IMR-90 (cell line): Measurements from ENCODE around the gene HIF1A. TPM values are rescaled to one million over a fixed set of nuclear protein-coding genes. Genes with fewer than 3 reads are reported as not detected.

Experiments
- ATAC-seq: fragments of 200-7000 bp; cut with Tn5 transposase; 2 replicates; pipeline ENCODE4 v1.9.1; 2020; ENCODE audit warnings: low read depth, mild to moderate bottlenecking, moderate library complexity
- BruUV-seq: library from RNA; stranded (reverse); fragments of 400-500 nt; replicated peaks from 2 replicates; lab custom pipeline; 2021; lab: Mats Ljungman, UMichigan
- CTCF ChIA-PET: fragments of 300-600 bp; formaldehyde crosslinking; extraction: SDS; loops from one replicate; lab custom pipeline; 2021; ENCODE audit warnings: antibody characterized with exemption; lab: Yijun Ruan, JAX
- POLR2A ChIA-PET: fragments of 300-600 bp; sonication (Branson Sonifier 250); formaldehyde crosslinking; loops from one replicate; lab custom pipeline; 2022; ENCODE audit warnings: antibody characterized with exemption; ENCODE audit not compliant: unreplicated experiment; lab: Charles Lee
- DNase-seq: peaks from one replicate; pipeline ENCODE4 v3.0.0; 2013
- H2AFZ ChIP-seq: replicated peaks from 2 replicates; pipeline ENCODE3; 2013; ENCODE audit warnings: low read length, mild to moderate bottlenecking; ENCODE audit not compliant: poor library complexity
- H2AK5ac ChIP-seq: 2 replicates; pipeline ENCODE4 v1.6.1; 2013; ENCODE audit warnings: low read depth, low read length, inconsistent platforms
- H2AK9ac ChIP-seq: replicated peaks from 2 replicates; pipeline ENCODE3; 2013; ENCODE audit warnings: mild to moderate bottlenecking, low read depth, low read length, moderate library complexity; ENCODE audit not compliant: poor library complexity
- H2BK120ac ChIP-seq: 2 replicates; pipeline ENCODE4 v1.6.1; 2013; ENCODE audit warnings: low read depth, low read length, inconsistent platforms
- H2BK15ac ChIP-seq: 3 replicates; pipeline ENCODE4 v1.6.1; 2013; ENCODE audit warnings: low read depth, low read length, inconsistent platforms
- H2BK20ac ChIP-seq: 2 replicates; pipeline ENCODE4 v1.6.1; 2013; ENCODE audit warnings: low read depth, mild to moderate bottlenecking, inconsistent platforms, low read length, moderate library complexity
- H2BK5ac ChIP-seq: 2 replicates; pipeline ENCODE4 v1.6.1; 2013; ENCODE audit warnings: mild to moderate bottlenecking, low read depth, low read length, inconsistent platforms; ENCODE audit not compliant: poor library complexity, severe bottlenecking
- H3K14ac ChIP-seq: replicated peaks from 2 replicates; pipeline ENCODE4 v1.6.1; 2013; ENCODE audit warnings: low read depth, low read length, inconsistent platforms
- H3K18ac ChIP-seq: 2 replicates; pipeline ENCODE4 v1.6.1; 2013; ENCODE audit warnings: low read depth, low read length, control low read depth
- H3K23ac ChIP-seq: 2 replicates; pipeline ENCODE4 v1.6.1; 2013; ENCODE audit warnings: low read depth, low read length, inconsistent platforms
- H3K27ac ChIP-seq: 2 replicates; pipeline ENCODE4 v1.5.1; 2013; ENCODE audit warnings: mild to moderate bottlenecking, control low read depth, low read length; ENCODE audit not compliant: insufficient read depth
- H3K27me3 ChIP-seq: 2 replicates; pipeline ENCODE4 v1.6.1; 2013; ENCODE audit warnings: low read length; ENCODE audit not compliant: control insufficient read depth, insufficient read depth
- H3K36me3 ChIP-seq: 2 replicates; pipeline ENCODE4 v1.6.1; 2013; ENCODE audit warnings: low read length, mixed read lengths; ENCODE audit not compliant: control insufficient read depth, insufficient read depth
- H3K4ac ChIP-seq: 2 replicates; pipeline ENCODE4 v1.6.1; 2013; ENCODE audit warnings: low read depth, low read length, inconsistent platforms
- H3K4me1 ChIP-seq: 2 replicates; pipeline ENCODE4 v1.6.1; 2013; ENCODE audit warnings: low read length, mixed read lengths; ENCODE audit not compliant: control insufficient read depth, insufficient read depth
- H3K4me2 ChIP-seq: 2 replicates; pipeline ENCODE4 v1.6.1; 2013; ENCODE audit warnings: low read depth, mild to moderate bottlenecking, control low read depth, low read length, moderate library complexity
- H3K4me3 ChIP-seq: 2 replicates; pipeline ENCODE4 v1.5.1; 2013; ENCODE audit warnings: low read depth, mild to moderate bottlenecking, control low read depth, low read length, moderate library complexity; ENCODE audit not compliant: insufficient read depth
- H3K56ac ChIP-seq: 2 replicates; pipeline ENCODE4 v1.6.1; 2013; ENCODE audit warnings: low read length, inconsistent platforms; ENCODE audit not compliant: insufficient read depth; ENCODE audit errors: extremely low read depth
- H3K79me1 ChIP-seq, 2 experiments: 2 replicates each; pipeline ENCODE4 v1.6.1; 2013; ENCODE audit warnings: low read length in 2 of 2, inconsistent platforms in 1 of 2, low read depth in 1 of 2
- H3K9ac ChIP-seq: 2 replicates; pipeline ENCODE4 v1.6.1; 2013; ENCODE audit warnings: low read depth, low read length, control low read depth
- H3K9me1 ChIP-seq: 2 replicates; pipeline ENCODE4 v1.6.1; 2013; ENCODE audit warnings: low read length, inconsistent platforms; ENCODE audit not compliant: insufficient read depth
- H3K9me3 ChIP-seq: 2 replicates; pipeline ENCODE4 v1.6.1; 2013; ENCODE audit warnings: low read length; ENCODE audit not compliant: control insufficient read depth, insufficient read depth
- H4K20me1 ChIP-seq: 2 replicates; pipeline ENCODE4 v1.6.1; 2013; ENCODE audit warnings: low read length, inconsistent platforms; ENCODE audit not compliant: insufficient read depth
- H4K5ac ChIP-seq: 2 replicates; pipeline ENCODE4 v1.6.1; 2013; ENCODE audit warnings: mild to moderate bottlenecking, low read depth, low read length, control low read depth
- H4K8ac ChIP-seq, 2 experiments: 2 replicates each; pipeline ENCODE4 v1.6.1; 2013; ENCODE audit warnings: low read depth in 2 of 2, low read length in 2 of 2, control low read depth in 1 of 2, inconsistent platforms in 1 of 2
- H4K91ac ChIP-seq: 2 replicates; pipeline ENCODE4 v1.6.1; 2013; ENCODE audit warnings: low read depth, low read length, inconsistent platforms; ENCODE audit not compliant: insufficient read depth
- BHLHE40 ChIP-seq: fragments of 150-350 bp; IDR thresholded peaks from 2 replicates; pipeline ENCODE4 v1.6.1; 2016; ENCODE audit warnings: mild to moderate bottlenecking, low read depth, low read length
- RAD21 ChIP-seq: IDR thresholded peaks from 2 replicates; pipeline ENCODE4 v1.6.1; 2012; ENCODE audit warnings: low read length, improper control_type of control experiment
- RFX5 ChIP-seq: IDR thresholded peaks from 2 replicates; pipeline ENCODE4 v1.8.0; 2012; ENCODE audit warnings: low read depth, mild to moderate bottlenecking, low read length, moderate library complexity
- WGBS, 2 experiments: methylation state at CpG; one replicate each; pipeline versions ENCODE4 v1.1.5 to v1.1.7; 2013; ENCODE audit warnings: missing lambda C conversion rate in 2 of 2; ENCODE audit not compliant: insufficient read length in 1 of 2; ENCODE audit errors: extremely low coverage in 2 of 2; 5-methylcytosine and 5-hydroxymethylcytosine counted together
- dilution Hi-C: fragments of 300-500 bp; cut with HindIII; formaldehyde crosslinking; loops from one replicate; pipeline ENCODE4 v1.14.3; 2018; ENCODE audit warnings: low sequenced_read_pairs; ENCODE audit not compliant: unreplicated experiment
- in situ Hi-C: fragments of 300-500 bp; cut with MboI; formaldehyde crosslinking; loops from 3 replicates; pipeline ENCODE4 v1.14.3; 2019; ENCODE audit warnings: low sequenced_read_pairs, inconsistent platforms, mixed read lengths
- intact Hi-C: fragments of 100-400 bp; cut with micrococcal nuclease; formaldehyde crosslinking; loops from 2 replicates; pipeline ENCODE4 v1.10.0; 2022
- polyA plus RNA-seq, 3 experiments: library from polyadenylated mRNA; depleted of rRNA; stranded (reverse); fragments of >200 nt; gene quantifications; 2 replicates each; pipeline ENCODE4 v1.2.3, GENCODE V29; 2012; ENCODE audit warnings: low replicate concordance in 1 of 3
- total RNA-seq: library from RNA; depleted of rRNA; stranded (reverse); fragments of >200 nt; gene quantifications from 2 replicates; pipeline ENCODE4 v1.2.3, GENCODE V29; 2012

HIF1A gene
- total and polyA plus RNA-seq, 2 of the 4 experiments (the other 2 are of a cell fraction), result 128 to 301 TPM

DNA sequence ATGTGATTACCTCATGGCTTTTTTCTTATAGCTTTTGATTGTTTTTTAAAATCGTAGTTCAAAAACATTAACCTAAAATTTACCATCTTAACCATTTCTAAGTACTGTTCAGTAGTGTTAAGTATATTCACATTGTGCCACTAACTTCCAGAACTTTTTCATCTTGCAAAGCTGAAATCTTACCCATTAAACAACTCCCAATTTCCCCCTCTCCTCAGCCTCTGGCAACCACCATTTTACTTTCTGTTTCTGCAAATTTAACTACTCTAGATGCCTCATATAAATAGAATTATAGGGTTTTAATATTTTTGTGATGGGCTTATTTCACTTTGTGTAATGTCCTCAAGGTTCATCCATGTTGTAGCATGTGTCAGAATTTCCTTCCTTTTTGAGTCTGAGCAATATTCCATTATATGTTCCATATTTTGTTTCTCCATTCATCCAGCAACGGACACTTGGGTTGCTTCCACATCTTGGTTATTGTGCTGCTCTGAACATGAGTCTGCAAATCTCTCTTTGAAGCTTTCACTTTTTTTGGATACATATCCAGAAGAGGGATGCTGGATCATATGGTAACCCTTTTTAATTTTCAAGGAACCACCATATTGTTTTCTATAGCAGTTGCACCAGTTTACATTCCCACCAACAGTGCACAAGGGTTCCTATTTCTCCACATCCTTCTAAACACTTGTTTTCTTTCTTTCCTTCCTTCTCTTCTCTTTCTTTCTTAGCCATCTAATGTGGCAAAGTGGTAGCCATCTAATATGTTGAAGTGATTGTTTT is 5.0 kb downstream of the HIF1A start:
- H4K91ac ChIP-seq, result no peak overlapping the region
- H3K14ac ChIP-seq, result no peak overlapping the region; the same call in 1 of the 2 replicates
- peak overlapping the region; percentile 73; the same call in 1 of the 2 replicates for H3K23ac ChIP-seq
- no peak overlapping the region for H2BK20ac ChIP-seq
- no peak overlapping the region for H2AK9ac ChIP-seq
- peak overlapping the region; percentile 40; the same call in 1 of the 2 replicates for H3K4me3 ChIP-seq
- H2AK5ac ChIP-seq, result no peak overlapping the region
- 0 out of 2 replicates have a peak, but pooled peaks cover 3% of the 10 kb centered on the region for H3K9me1 ChIP-seq
- H3K4ac ChIP-seq, result no peak overlapping the region
- no peak overlapping the region for H2BK15ac ChIP-seq
- H3K4me1 ChIP-seq, result no peaks in the 10 kb centered on the region; the same call in 1 of the 2 replicates
- DNase-seq, result no peak
- no peak for TF ChIP-seq BHLHE40
- no peak for TF ChIP-seq RAD21
- TF ChIP-seq RFX5, result no peak
- no peak overlapping the region; the same call in 1 of the 2 replicates for H3K18ac ChIP-seq
- H2BK120ac ChIP-seq, result no peak overlapping the region
- ChIA-PET POLR2A (interaction anchor here (0.7 kb wide), 2 partner anchors 111 to 142 kb away, joined by 3 read pairs; no protein-coding TSS in a partner anchor), CTCF (interaction anchor here (1.2 kb wide), 1 partner anchor 175 kb away, joined by 3 read pairs; no protein-coding TSS in a partner anchor)
- peaks cover 1% of the 10 kb centered on the region; the same call in 1 of the 2 replicates for H3K36me3 ChIP-seq
- ATAC-seq, result no peak
- H3K79me1 ChIP-seq, result peaks cover 0 to 18% of the 10 kb centered on the region in 2 experiments; a peak in 1 of 4 replicates
- H3K4me2 ChIP-seq, result peak overlapping the region; percentile 94
- no peak overlapping the region for H4K5ac ChIP-seq
- WGBS, 2 experiments, result no CpG with 5 or more reads among the region's 2 CpGs
- in situ Hi-C loops, result no loop called here
- H3K27ac ChIP-seq, result no peak overlapping the region
- H4K20me1 ChIP-seq, result peaks cover 91% of the 10 kb centered on the region
- H3K9ac ChIP-seq, result no peak overlapping the region
- peak overlapping the region; percentile 54 for H2BK5ac ChIP-seq
- no peak overlapping the region for H3K56ac ChIP-seq
- BruUV-seq, result no TSS peak
- dilution Hi-C loops, result loop anchor here (25.0 kb wide), 1 partner anchor 238 kb away; no protein-coding TSS in a partner anchor
- H3K27me3 ChIP-seq, result no peaks in the 10 kb centered on the region
- intact Hi-C loops, result no loop called here
- H4K8ac ChIP-seq, result no peak overlapping the region
- no peaks in the 10 kb centered on the region for H3K9me3 ChIP-seq
- H2AFZ ChIP-seq, result no peak overlapping the region
